SH-SY5Y (cell line): Measurements from ENCODE around the gene NRIP3.

Experiments
- GATA2 ChIP-seq: IDR thresholded peaks from 2 replicates; pipeline ENCODE4 v1.6.1; 2011; ENCODE audit warnings: mild to moderate bottlenecking, low read depth, low read length
- GATA3 ChIP-seq: IDR thresholded peaks from 2 replicates; pipeline ENCODE4 v1.6.1; 2011; ENCODE audit warnings: low read depth, mild to moderate bottlenecking, low read length, moderate library complexity

DNA sequence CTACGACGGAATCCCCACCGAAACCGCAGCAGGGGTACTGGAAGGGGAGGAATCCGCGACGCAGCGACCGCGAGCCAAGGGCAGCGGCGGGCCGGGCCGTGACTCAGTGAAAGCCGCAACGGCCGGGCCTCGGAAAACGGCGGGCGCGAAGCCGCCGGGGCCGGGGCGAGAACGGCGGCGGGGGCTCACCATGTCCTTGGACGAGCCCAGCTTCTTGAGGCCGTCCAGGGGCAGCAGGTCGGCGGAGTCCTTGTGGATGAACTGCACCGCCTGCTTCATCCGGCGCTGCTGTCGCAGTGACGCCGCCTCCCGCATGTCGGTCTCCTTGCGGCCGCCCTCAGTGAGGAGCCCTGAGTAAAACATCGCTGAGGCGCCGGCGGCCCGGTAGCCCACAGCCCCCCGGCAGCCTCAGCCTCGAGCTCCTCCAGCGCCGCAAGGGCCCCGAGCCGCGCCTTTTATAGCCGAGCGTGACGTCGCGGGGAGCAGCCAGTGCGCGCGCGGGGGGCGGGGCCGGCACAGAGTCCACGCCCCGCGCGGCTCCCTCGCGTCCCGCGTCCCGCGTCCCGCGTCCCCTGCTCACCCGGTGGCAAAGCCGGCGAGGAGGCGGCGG, at the start of gene NRIP3:
- TF ChIP-seq GATA3: no peak
- TF ChIP-seq GATA2: no peak
